HepG2 (cell line): ENCODE data around the gene HLF. TPM values are rescaled to one million over a fixed set of nuclear protein-coding genes. Genes with fewer than 3 reads are reported as not detected.
A peak's percentile ranks its signal among the peaks of the same experiment; 100 is the strongest.

ENCODE experiments used
- AGO2 ChIP-seq: fragments of 200-400 bp; formaldehyde crosslinking; optimal IDR thresholded peaks from 2 replicates; pipeline ENCODE3; 2017; ENCODE audit warnings: mild to moderate bottlenecking, low read depth, low read length, moderate library complexity
- BRD4 ChIP-seq: sonication (generic); formaldehyde crosslinking; IDR thresholded peaks from 2 replicates; pipeline ENCODE4 v1.4.0; 2020; ENCODE audit warnings: missing genetic modification reagents
- CEBPB ChIP-seq: IDR thresholded peaks from 2 replicates; pipeline ENCODE4 v1.6.1; 2011; ENCODE audit warnings: low read depth, low read length, improper control_type of control experiment, borderline replicate concordance
- CEBPG ChIP-seq: IDR thresholded peaks from 2 replicates; pipeline ENCODE4 v1.6.1; 2016
- CREB1 ChIP-seq, 2 experiments: fragments of 450-650 bp in 1 of 2; IDR thresholded peaks; 2 replicates each; pipeline ENCODE4 v1.6.1; 2016 to 2017; ENCODE audit warnings: control low read depth in 1 of 2, mild to moderate bottlenecking in 1 of 2, missing compliant biosample characterization in 1 of 2, missing genetic modification characterization in 1 of 2
- GMEB1 ChIP-seq: sonication (generic); formaldehyde crosslinking; IDR thresholded peaks from 2 replicates; pipeline ENCODE4 v1.5.1; 2020; ENCODE audit warnings: missing genetic modification reagents, mild to moderate bottlenecking, borderline replicate concordance
- NFKBIZ ChIP-seq: IDR thresholded peaks from 2 replicates; pipeline ENCODE4 v1.6.1; 2018; ENCODE audit warnings: missing genetic modification reagents, missing compliant biosample characterization
- NRL ChIP-seq: sonication (generic); formaldehyde crosslinking; IDR thresholded peaks from 2 replicates; pipeline ENCODE4 v1.5.0; 2020; ENCODE audit warnings: missing genetic modification reagents, mild to moderate bottlenecking, moderate library complexity, borderline replicate concordance
- RBM39 ChIP-seq: fragments of 200-400 bp; formaldehyde crosslinking; IDR thresholded peaks from one replicate; pipeline ENCODE4 v1.6.1; 2018; ENCODE audit warnings: antibody characterized with exemption, mild to moderate bottlenecking, low read depth, low read length; ENCODE audit not compliant: poor library complexity, severe bottlenecking
- SALL2 ChIP-seq: sonication (generic); formaldehyde crosslinking; IDR thresholded peaks from 2 replicates; pipeline ENCODE4 v1.8.1; 2023; ENCODE audit warnings: mild to moderate bottlenecking, missing genetic modification reagents, inconsistent platforms
- TEAD2 ChIP-seq: sonication (generic); formaldehyde crosslinking; IDR thresholded peaks from 2 replicates; pipeline ENCODE4 v1.9.0; 2021; ENCODE audit warnings: missing genetic modification reagents
- UBTF ChIP-seq: sonication (generic); formaldehyde crosslinking; IDR thresholded peaks from 2 replicates; pipeline ENCODE4 v1.4.0; 2020; ENCODE audit warnings: mild to moderate bottlenecking, missing genetic modification reagents
- ZBTB33 ChIP-seq: sonication (generic); formaldehyde crosslinking; IDR thresholded peaks from 2 replicates; pipeline ENCODE4 v1.4.0; 2020; ENCODE audit warnings: missing genetic modification reagents
- ZNF414 ChIP-seq: sonication (generic); formaldehyde crosslinking; IDR thresholded peaks from 2 replicates; pipeline ENCODE4 v1.5.0; 2020; ENCODE audit warnings: missing genetic modification reagents
- ZNF597 ChIP-seq: sonication (generic); formaldehyde crosslinking; IDR thresholded peaks from 2 replicates; pipeline ENCODE4 v1.5.0; 2020; ENCODE audit warnings: missing genetic modification reagents
- ZNF709 ChIP-seq: sonication (generic); formaldehyde crosslinking; IDR thresholded peaks from 2 replicates; pipeline ENCODE4 v1.5.0; 2020; ENCODE audit warnings: mild to moderate bottlenecking, missing genetic modification reagents
- ZNF800 ChIP-seq: sonication (generic); formaldehyde crosslinking; IDR thresholded peaks from 2 replicates; pipeline ENCODE4 v1.4.0; 2020; ENCODE audit warnings: missing genetic modification reagents
- polyA plus RNA-seq, 8 experiments: library from polyadenylated mRNA; depleted of rRNA in 3 of 8; stranded (reverse) in 7 of 8; unstranded in 1 of 8; fragments of >200 nt; fragmentation: Illumina TruSeq in 4 of 8; extraction: Trizol in 4 of 8; gene quantifications; 2 replicates each; pipeline versions ENCODE4 v1.2.1 to v1.2.3, GENCODE V29; 2011 to 2016; ENCODE audit warnings: low read depth in 4 of 8, missing spikeins in 1 of 8, mixed read lengths in 1 of 8; ENCODE audit not compliant: insufficient read depth in 1 of 8
- total RNA-seq, 5 experiments: library from RNA; depleted of rRNA; stranded (reverse); fragments of >200 nt; fragmentation: Illumina TruSeq; extraction: Trizol; gene quantifications; 2 replicates each; pipeline ENCODE4 v1.2.3, GENCODE V29; 2016; ENCODE audit warnings: low read depth in 1 of 5

The HLF gene
- total and polyA plus RNA-seq, 2 of the 13 experiments (the other 11 are each of a cell fraction or from before 2014, with no cell fraction given): 202 to 346 TPM

GRCh38 chr17:55286681-55287589, 22.2 kb downstream of the HLF start (continued):
- TF ChIP-seq AGO2: no peak
- TF ChIP-seq CEBPG (CRISPR knock-in tag): peak; percentile 98
- TF ChIP-seq CREB1 (IDR thresholded peaks at IDR 0.05): 0 out of 2 replicates have a peak, but pooled peaks have one; percentile 29
- peak; percentile 86 for TF ChIP-seq CREB1 (CRISPR knock-in tag; IDR thresholded peaks at IDR 0.05)
- peak; percentile 97 for TF ChIP-seq ZNF414
- TF ChIP-seq ZNF800 (CRISPR knock-in tag): peak; percentile 8; the same call in 1 of the 2 replicates
- TF ChIP-seq NFKBIZ (CRISPR knock-in tag): peak; percentile 97
- peak; percentile 87; the same call in 1 of the 2 replicates for TF ChIP-seq TEAD2
- peak; percentile 52; the same call in 1 of the 2 replicates for TF ChIP-seq GMEB1 (CRISPR knock-in tag)
- TF ChIP-seq SALL2 (CRISPR knock-in tag): peak; percentile 89; the same call in 1 of the 2 replicates
- peak; percentile 62 for TF ChIP-seq ZNF709 (CRISPR knock-in tag)
- peak; percentile 36; the same call in 1 of the 2 replicates for TF ChIP-seq ZBTB33 (CRISPR knock-in tag)
- no peak for TF ChIP-seq RBM39
- no peak for TF ChIP-seq ZNF597
- no peak for TF ChIP-seq NRL
- peak; percentile 6; the same call in 1 of the 2 replicates for TF ChIP-seq UBTF (CRISPR knock-in tag)
- TF ChIP-seq BRD4: peak; percentile 94
- peak; percentile 99 for TF ChIP-seq CEBPB
